ENCODE data around the gene KDM6B. TPM values are rescaled to one million over a fixed set of nuclear protein-coding genes. Genes with fewer than 3 reads are reported as not detected.

Gene KDM6B
- total RNA-seq, 4 donors from 2014 or later, result 7.5 to 10.8 (median 9.7) TPM

DNA sequence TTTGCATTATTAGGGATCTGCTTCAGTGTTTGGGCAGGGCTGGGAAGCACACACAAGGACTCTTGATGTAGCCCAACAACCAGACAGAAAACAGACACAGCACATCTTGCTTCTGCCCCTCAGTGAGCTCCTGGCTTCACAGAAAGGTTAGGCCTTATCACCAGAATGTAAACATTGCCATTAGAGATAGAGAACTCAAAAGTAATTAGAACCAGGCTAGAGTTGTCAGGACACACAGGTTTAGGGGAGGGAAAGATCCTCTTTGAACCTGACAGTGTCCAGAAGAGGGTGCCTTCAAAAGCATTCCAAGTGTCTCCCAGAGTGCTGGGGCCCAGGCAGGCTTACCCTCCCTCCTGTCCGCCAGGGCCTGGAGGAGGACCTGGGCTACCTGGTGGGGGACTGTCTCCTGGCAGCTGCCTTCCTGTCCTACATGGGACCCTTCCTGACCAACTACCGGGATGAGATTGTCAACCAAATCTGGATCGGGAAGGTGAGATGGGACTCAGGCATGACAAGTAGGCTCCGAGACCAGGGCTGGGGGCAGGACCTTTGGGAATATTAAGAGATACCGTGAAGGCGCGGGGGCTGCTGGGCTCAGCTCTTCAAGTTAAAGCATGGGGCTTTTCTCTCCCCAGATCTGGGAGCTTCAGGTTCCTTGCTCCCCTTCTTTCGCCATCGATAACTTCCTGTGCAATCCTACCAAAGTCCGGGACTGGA lies 16.9 kb upstream of the KDM6B start:
- no peak overlapping the region for H3K4me3 ChIP-seq
- no peaks in the 10 kb centered on the region for H3K9me3 ChIP-seq
- 72 to 80% methylated on average over 10 of the region's 10 CpGs for WGBS, 2 donors
- no peak overlapping the region for H3K27ac ChIP-seq
- DNase-seq (ENCODE audit: low spot score in 2 of 2), result no peak
- H3K4me1 ChIP-seq, result no peaks in the 10 kb centered on the region
- no peaks in the 10 kb centered on the region for H3K27me3 ChIP-seq
- no peaks in the 10 kb centered on the region for H3K36me3 ChIP-seq
- TF ChIP-seq CTCF (IDR thresholded peaks at IDR 0.05) (no peak), POLR2A (IDR thresholded peaks at IDR 0.05) (no peak), EP300 (IDR thresholded peaks at IDR 0.05) (no peak)

DNA sequence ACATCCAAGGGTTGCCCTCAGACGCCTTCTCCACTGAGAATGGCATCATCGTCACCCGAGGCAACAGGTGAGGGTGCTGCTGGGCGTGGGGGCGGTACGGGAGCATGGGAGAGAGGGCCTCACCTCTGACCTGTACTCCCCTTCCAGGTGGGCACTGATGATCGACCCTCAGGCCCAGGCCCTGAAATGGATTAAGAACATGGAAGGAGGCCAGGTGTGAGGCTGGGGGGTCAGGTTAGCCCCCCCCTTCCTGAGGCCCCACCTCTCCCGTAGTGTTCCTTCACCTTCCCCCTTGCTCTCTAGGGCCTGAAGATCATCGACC lies 16.4 kb upstream of the KDM6B start:
- H3K27me3 ChIP-seq, result no peaks in the 10 kb centered on the region
- 83 to 90% methylated on average over 9 of the region's 9 CpGs for WGBS, 2 donors
- TF ChIP-seq CTCF (IDR thresholded peaks at IDR 0.05) (no peak), EP300 (IDR thresholded peaks at IDR 0.05) (no peak), POLR2A (IDR thresholded peaks at IDR 0.05) (no peak)
- H3K9me3 ChIP-seq, result no peaks in the 10 kb centered on the region
- DNase-seq (ENCODE audit: low spot score in 2 of 2), result no peak
- no peak overlapping the region for H3K27ac ChIP-seq
- no peak overlapping the region for H3K4me3 ChIP-seq
- H3K36me3 ChIP-seq, result no peaks in the 10 kb centered on the region
- no peaks in the 10 kb centered on the region for H3K4me1 ChIP-seq

DNA sequence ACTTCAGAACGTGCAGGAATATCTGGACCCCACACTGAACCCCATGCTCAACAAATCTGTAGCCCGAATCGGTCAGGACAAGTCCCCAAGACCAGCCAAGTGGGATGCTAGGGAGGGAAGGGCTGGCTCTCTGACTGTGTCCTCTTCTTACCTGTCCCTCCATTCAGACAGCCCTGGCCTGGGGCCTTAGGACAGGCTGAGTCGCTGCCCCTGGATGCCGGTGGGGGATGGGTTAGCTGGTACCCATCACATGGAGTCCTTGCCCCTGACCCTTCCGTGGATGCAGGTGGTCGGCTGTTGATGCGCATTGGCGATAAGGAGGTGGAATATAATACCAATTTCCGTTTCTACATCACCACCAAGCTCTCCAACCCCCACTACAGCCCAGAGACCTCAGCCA lies 16.0 kb upstream of the KDM6B start:
- Histone ChIP-seq H3K27ac (no peak overlapping the region), H3K4me1 (no peaks in the 10 kb centered on the region), H3K27me3 (no peaks in the 10 kb centered on the region), H3K4me3 (no peak overlapping the region), H3K36me3 (no peaks in the 10 kb centered on the region), H3K9me3 (no peaks in the 10 kb centered on the region)
- DNase-seq (ENCODE audit: low spot score in 2 of 2), result no peak
- WGBS, 2 donors, result 83 to 85% methylated on average over 10 of the region's 10 CpGs
- TF ChIP-seq EP300 (IDR thresholded peaks at IDR 0.05) (no peak), POLR2A (IDR thresholded peaks at IDR 0.05) (no peak), CTCF (IDR thresholded peaks at IDR 0.05) (no peak)

DNA sequence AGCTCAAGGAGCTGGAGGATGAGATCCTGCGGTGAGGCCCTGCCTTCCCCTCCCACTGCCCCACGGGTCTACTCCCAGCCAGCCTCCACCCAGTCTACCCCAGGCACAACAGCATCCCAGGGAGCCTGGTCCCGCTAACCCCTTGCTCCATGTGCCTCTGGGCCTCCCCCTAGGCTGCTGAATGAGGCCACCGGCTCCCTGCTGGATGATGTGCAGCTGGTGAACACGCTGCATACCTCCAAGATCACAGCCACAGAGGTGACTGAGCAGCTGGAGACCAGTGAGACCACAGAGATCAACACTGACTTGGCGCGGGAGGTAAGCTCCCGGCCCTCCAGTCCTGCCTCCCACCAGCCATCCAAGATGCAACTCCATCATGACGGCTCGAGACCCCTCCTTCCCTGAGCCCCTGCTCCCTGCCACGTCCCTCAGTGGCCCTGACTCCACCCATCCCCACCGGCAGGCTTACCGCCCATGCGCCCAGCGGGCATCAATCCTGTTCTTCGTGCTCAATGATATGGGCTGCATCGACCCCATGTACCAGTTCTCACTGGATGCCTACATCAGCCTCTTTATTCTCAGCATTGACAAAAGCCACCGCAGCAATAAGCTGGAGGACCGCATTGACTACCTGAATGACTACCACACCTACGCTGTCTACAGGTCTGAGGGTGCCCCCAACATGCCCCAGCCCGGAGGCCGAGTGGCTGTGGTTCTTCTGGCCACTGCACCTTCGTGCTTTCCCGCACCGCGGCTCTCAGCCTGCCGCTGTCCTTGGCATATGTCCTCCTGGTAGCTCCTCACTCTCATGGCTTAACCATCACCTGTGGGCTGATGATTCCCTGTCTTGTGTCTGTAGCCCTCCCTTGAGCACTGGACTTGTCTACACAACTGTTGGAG lies 15.0 kb upstream of the KDM6B start:
- Histone ChIP-seq H3K4me1 (no peaks in the 10 kb centered on the region), H3K27me3 (no peaks in the 10 kb centered on the region), H3K9me3 (no peaks in the 10 kb centered on the region), H3K27ac (no peak overlapping the region), H3K4me3 (no peak overlapping the region), H3K36me3 (no peaks in the 10 kb centered on the region)
- 79 to 87% methylated on average over 24 to 27 of the region's 27 CpGs for WGBS, 2 donors
- no peak for TF ChIP-seq EP300 (IDR thresholded peaks at IDR 0.05)
- no peak for TF ChIP-seq CTCF (IDR thresholded peaks at IDR 0.05)
- no peak for TF ChIP-seq POLR2A (IDR thresholded peaks at IDR 0.05)
- no peak for DNase-seq (ENCODE audit: low spot score in 2 of 2)

DNA sequence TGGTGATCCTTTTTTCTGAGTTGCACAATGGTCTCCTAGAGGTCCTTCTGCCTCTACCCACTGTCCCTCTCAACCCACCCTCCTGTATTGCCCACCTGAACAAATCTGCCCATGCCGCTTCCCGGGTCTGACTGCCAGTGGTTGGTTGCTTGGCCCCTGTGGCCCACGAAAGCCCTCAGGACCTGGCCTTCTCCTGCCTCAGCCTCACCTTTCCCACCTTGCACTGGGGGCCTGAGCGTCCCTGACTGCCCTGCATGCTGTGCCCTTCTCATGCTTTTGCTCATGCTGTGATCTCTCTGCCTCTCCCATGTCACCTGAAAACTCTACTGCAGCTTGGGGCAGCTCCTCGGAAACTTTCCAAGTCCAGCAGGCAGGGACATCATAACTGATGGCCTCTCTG lies 13.8 kb upstream of the KDM6B start:
- H3K4me1 ChIP-seq, result no peaks in the 10 kb centered on the region
- no peak overlapping the region for H3K27ac ChIP-seq
- WGBS, 2 donors, result 65 to 68% methylated on average over 5 of the region's 5 CpGs
- no peaks in the 10 kb centered on the region for H3K27me3 ChIP-seq
- no peaks in the 10 kb centered on the region for H3K36me3 ChIP-seq
- no peak overlapping the region for H3K4me3 ChIP-seq
- no peaks in the 10 kb centered on the region for H3K9me3 ChIP-seq
- TF ChIP-seq EP300 (IDR thresholded peaks at IDR 0.05), result no peak
- no peak for TF ChIP-seq POLR2A (IDR thresholded peaks at IDR 0.05)
- no peak for TF ChIP-seq CTCF (IDR thresholded peaks at IDR 0.05)
- no peak for DNase-seq (ENCODE audit: low spot score in 2 of 2)
